Measurements from ENCODE around the gene SLC41A3. TPM values are rescaled to one million over a fixed set of nuclear protein-coding genes. Genes with fewer than 3 reads are reported as not detected.

SLC41A3 gene
- total RNA-seq, 4 donors from 2014 or later, result 32.3 to 51.3 (median 44.0) TPM

DNA sequence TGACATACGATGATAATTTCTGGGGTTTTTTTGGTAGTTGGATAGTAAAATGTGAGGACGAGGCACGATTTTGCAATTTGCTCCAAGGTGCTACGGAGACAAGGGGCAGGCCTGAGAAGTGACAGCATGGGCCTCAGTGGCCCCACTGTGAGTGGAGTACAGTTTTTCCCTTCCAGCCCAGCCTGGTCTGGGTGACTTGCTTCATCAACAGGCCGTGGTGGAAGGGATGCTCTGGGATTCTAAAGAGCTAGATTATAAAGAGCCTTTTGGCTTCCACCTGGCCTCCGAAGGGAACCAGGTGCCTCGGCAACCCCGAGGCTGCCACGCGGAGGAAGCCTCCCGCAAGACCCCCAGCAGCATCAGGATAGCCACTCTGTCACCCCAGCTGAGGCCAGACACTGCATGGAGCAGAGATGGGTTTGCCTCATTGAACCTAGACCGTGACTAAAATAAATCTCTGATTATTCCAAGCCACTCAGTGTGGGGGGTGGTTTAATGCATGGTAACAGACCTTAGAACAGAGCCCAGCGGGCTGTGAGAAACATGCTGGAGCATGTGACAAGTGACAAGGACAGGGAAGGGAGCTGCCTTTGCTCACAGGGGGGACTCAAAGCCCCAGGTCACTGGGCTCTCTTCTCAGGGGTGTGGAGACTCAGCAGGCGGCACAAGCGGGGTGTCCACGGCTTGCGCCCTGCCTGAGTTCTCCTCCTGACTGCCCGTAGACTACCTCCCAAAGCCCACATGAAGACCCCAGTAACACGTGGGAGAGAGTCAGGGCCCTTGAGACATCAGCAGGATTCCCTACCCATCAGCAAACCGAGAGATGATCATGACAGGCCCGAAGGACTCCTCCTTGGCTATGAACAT lies 22.6 kb upstream of the SLC41A3 start:
- no peaks in the 10 kb centered on the region for H3K9me3 ChIP-seq
- no peaks in the 10 kb centered on the region for H3K36me3 ChIP-seq
- no peak overlapping the region for H3K4me3 ChIP-seq
- TF ChIP-seq EP300 (IDR thresholded peaks at IDR 0.05), result no peak
- no peak for TF ChIP-seq POLR2A (IDR thresholded peaks at IDR 0.05)
- no peak for TF ChIP-seq POLR2AphosphoS5 (IDR thresholded peaks at IDR 0.05)
- TF ChIP-seq, protein P1, sequence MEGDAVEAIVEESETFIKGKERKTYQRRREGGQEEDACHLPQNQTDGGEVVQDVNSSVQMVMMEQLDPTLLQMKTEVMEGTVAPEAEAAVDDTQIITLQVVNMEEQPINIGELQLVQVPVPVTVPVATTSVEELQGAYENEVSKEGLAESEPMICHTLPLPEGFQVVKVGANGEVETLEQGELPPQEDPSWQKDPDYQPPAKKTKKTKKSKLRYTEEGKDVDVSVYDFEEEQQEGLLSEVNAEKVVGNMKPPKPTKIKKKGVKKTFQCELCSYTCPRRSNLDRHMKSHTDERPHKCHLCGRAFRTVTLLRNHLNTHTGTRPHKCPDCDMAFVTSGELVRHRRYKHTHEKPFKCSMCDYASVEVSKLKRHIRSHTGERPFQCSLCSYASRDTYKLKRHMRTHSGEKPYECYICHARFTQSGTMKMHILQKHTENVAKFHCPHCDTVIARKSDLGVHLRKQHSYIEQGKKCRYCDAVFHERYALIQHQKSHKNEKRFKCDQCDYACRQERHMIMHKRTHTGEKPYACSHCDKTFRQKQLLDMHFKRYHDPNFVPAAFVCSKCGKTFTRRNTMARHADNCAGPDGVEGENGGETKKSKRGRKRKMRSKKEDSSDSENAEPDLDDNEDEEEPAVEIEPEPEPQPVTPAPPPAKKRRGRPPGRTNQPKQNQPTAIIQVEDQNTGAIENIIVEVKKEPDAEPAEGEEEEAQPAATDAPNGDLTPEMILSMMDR (IDR thresholded peaks at IDR 0.05), result no peak
- peaks cover 12% of the 10 kb centered on the region for H3K4me1 ChIP-seq
- peak in 1 of 2 donors; percentile 14 for DNase-seq (ENCODE audit: low spot score in 2 of 2)
- no peaks in the 10 kb centered on the region for H3K27me3 ChIP-seq
- 92% methylated on average over 20 of the region's 21 CpGs for WGBS
- no peak overlapping the region for H3K27ac ChIP-seq

DNA sequence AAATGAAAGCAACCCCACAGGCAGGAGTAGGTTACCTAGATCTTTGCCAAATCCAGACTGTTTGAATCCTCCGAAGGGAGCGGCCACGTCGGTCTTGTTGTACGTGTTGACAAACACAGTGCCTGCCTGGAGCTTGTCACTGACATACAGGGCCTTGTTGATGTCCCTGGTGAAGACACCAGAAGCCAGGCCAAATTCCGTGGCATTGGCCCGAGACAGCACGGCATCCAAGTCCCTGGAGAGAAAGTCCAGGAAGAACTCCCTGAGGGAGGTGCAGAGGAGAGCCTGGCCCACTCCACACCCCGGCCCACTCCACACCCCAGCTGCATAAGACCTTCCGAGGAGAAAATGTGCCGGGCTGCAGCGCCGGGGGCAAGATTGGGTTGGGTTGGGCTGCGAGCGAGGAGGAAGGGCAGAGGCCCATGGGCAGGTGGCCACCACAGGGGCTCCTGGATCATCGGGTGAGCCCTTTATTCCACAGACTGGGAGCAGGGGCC lies 21.8 kb upstream of the SLC41A3 start:
- peaks cover 12% of the 10 kb centered on the region for H3K4me1 ChIP-seq
- no peak for TF ChIP-seq EP300 (IDR thresholded peaks at IDR 0.05)
- TF ChIP-seq, protein P1 (IDR thresholded peaks at IDR 0.05), result no peak
- TF ChIP-seq POLR2A (IDR thresholded peaks at IDR 0.05), result no peak
- no peak for TF ChIP-seq POLR2AphosphoS5 (IDR thresholded peaks at IDR 0.05)
- no peak overlapping the region for H3K27ac ChIP-seq
- DNase-seq (ENCODE audit: low spot score in 2 of 2), result peak in 1 of 2 donors; percentile 53
- WGBS, result 91% methylated on average over 10 of the region's 16 CpGs
- no peaks in the 10 kb centered on the region for H3K36me3 ChIP-seq
- no peak overlapping the region for H3K4me3 ChIP-seq
- no peaks in the 10 kb centered on the region for H3K27me3 ChIP-seq
- H3K9me3 ChIP-seq, result no peaks in the 10 kb centered on the region

DNA sequence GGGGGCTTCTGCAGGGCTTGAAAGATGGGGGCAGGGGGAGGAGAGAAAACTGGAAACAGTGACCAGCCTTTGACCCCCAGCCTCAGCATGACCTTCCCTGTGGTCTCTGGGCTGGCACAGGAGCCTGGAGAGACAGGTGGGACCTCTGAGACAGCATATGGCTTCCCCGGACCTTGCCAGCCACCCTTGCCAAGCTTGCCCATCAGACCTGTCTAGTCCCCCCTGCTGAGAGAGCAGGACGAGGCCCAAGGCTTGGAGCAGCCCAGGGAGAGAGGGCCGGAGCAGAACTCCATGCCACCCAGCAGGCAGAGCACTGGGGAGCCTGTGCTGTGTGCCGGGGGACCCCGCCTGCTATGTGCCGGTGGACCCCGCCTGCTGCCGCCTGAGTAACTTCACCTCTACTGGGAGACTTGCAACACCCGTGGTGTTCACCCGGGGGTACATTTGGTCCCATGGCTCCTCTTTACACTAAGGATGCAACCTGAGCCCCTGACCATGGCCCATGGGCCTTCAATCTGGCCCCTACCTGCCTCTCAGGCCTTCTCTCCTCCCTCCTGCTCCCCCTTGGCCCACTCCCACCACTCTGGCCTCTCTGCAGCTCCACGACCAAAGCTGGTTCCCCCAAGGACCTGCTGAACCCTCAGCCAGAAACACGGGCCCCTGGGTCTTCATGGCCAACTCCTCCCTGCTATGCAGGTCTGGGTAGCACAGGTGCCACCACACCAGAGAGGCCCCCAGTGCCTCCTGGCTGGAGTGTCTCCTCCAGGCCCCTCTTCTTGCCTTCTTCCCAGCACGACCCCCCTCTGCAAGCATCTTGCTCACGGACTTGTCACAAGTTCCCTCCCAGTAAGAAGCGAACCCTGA lies 21.1 kb upstream of the SLC41A3 start:
- H3K9me3 ChIP-seq, result no peaks in the 10 kb centered on the region
- 94% methylated on average over 14 of the region's 15 CpGs for WGBS
- H3K27ac ChIP-seq, result no peak overlapping the region
- H3K27me3 ChIP-seq, result no peaks in the 10 kb centered on the region
- no peak for DNase-seq (ENCODE audit: low spot score in 2 of 2)
- TF ChIP-seq, protein P1 (IDR thresholded peaks at IDR 0.05), result no peak
- TF ChIP-seq POLR2AphosphoS5 (IDR thresholded peaks at IDR 0.05) (no peak), EP300 (IDR thresholded peaks at IDR 0.05) (no peak), POLR2A (IDR thresholded peaks at IDR 0.05) (no peak)
- no peaks in the 10 kb centered on the region for H3K36me3 ChIP-seq
- no peak overlapping the region for H3K4me3 ChIP-seq
- H3K4me1 ChIP-seq, result peaks cover 12% of the 10 kb centered on the region

DNA sequence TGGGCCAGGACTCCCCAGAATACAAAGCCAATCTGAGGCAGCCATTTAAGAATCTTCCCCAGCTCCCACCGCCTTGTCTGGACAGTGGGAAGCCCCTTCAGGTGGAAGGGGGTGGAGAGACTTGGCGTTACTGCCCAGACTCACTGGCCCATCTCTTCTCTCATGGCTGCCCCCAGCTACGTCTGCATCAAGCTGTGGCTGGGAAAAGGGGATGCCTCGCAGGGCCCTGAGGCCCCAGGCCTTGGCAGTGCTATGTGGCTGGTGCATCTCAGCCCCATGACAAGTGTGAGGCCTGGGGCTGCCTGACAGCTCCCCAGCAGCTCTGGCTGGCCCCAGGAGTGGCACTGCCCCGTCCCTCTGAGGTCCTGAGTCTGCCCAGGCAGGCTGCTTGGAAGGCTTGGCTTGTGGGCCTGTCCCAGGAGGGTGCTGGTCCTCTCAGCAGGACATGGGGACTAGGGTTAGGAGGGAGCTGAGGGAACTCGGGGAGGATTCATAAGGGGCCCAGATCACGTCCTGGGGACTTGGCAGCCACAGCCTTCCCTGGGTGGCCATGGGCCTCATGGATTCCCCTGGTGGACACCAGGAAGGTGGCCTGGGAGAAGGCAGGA lies 20.2 kb upstream of the SLC41A3 start:
- Histone ChIP-seq H3K27me3 (no peaks in the 10 kb centered on the region), H3K4me3 (no peak overlapping the region), H3K9me3 (no peaks in the 10 kb centered on the region), H3K4me1 (peaks cover 12% of the 10 kb centered on the region), H3K36me3 (no peaks in the 10 kb centered on the region), H3K27ac (no peak overlapping the region)
- TF ChIP-seq, protein P1 (IDR thresholded peaks at IDR 0.05), result no peak
- no peak for TF ChIP-seq POLR2AphosphoS5 (IDR thresholded peaks at IDR 0.05)
- TF ChIP-seq EP300 (IDR thresholded peaks at IDR 0.05), result no peak
- no peak for DNase-seq (ENCODE audit: low spot score in 2 of 2)
- WGBS, result 88% methylated on average over 5 of the region's 7 CpGs

Data from suprapubic skin (tissue), 4 donors.